ENCODE measurements around the gene BTN3A1. TPM values are rescaled to one million over a fixed set of nuclear protein-coding genes. Genes with fewer than 3 reads are reported as not detected.

Gene BTN3A1
- total RNA-seq, 1 experiment from 2014 or later: 9.0 TPM

DNA sequence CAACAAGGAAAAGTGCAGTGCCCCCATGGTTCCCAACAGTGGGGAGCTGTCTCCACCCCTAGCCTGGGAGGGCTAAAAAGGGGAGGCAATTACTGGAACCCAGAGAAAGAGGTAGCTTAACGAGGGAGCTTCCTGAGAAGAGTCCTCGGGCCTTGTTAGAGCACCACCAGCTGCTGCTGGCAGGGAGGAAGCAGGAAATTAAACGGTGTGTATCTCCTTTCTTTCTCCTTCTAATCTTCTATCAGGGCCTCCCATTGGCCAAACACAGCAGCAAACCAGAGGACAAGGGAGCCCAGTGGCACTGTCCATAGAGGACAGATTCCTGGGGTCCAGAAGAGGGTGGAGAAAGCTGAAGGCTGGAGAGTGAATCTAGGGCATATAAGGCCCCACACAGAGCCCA lies 26.8 kb upstream of the BTN3A1 start:
- no peak for ATAC-seq
- DNase-seq (ENCODE audit: low read depth, low spot score): no peak
- Histone ChIP-seq H3K36me3 (ENCODE audit: control insufficient read depth in 1 of 2, insufficient read depth in 2 of 2, low read length in 2 of 2) (no peaks in the 10 kb centered on the region; a peak in 1 of 4 replicates), H3K9ac (ENCODE audit: low read length) (no peak overlapping the region), H3K79me2 (ENCODE audit: insufficient read depth, low read length) (no peaks in the 10 kb centered on the region), H3K9me3 (ENCODE audit: control insufficient read depth in 1 of 2, insufficient read depth in 1 of 2, low read depth in 1 of 2, low read length in 2 of 2) (no peaks in the 10 kb centered on the region), H4K20me1 (ENCODE audit: insufficient read depth) (no peaks in the 10 kb centered on the region), H3K9me2 (ENCODE audit: insufficient read depth) (no peaks in the 10 kb centered on the region), H3K4me2 (ENCODE audit: low read length) (no peak overlapping the region), H3K4me1 (ENCODE audit: control insufficient read depth in 1 of 2, insufficient read depth in 2 of 2, low read length in 2 of 2) (no peaks in the 10 kb centered on the region), H3K27me3 (ENCODE audit: insufficient read depth, low read length) (no peaks in the 10 kb centered on the region), H3K27ac (ENCODE audit: low read depth, low read length) (no peak overlapping the region), H2AFZ (ENCODE audit: low read depth, low read length, poor library complexity, severe bottlenecking) (no peak overlapping the region), H3K4me3 (replicated peaks in 1 of 2; ENCODE audit: low read depth in 1 of 2, low read length in 2 of 2) (no peak overlapping the region)
- intact Hi-C loops (cut with micrococcal nuclease): no loop called here
- ChIA-PET CTCF (no interaction called here), POLR2A (no interaction called here), RAD21 (ENCODE audit: low non-redundant PET in 1 of 2, low total read pairs in 2 of 2, uncharacterized antibody in 2 of 2, unreplicated experiment in 2 of 2) (no interaction called here)
- BruUV-seq (replicated peaks): no TSS peak
- TF ChIP-seq TCF7L2 (IDR thresholded peaks at IDR 0.05; ENCODE audit: borderline replicate concordance, extremely low read depth, insufficient read depth, insufficient read length) (no peak), EZH2 (IDR thresholded peaks at IDR 0.05) (no peak), SP1 (IDR thresholded peaks at IDR 0.05; ENCODE audit: low read depth) (no peak), JUND (IDR thresholded peaks at IDR 0.05) (no peak), SRF (IDR thresholded peaks at IDR 0.05; ENCODE audit: low read depth) (no peak), CBX3 (IDR thresholded peaks at IDR 0.05; ENCODE audit: low read depth) (no peak), CEBPB (IDR thresholded peaks at IDR 0.05; ENCODE audit: low read depth) (no peak), FOSL1 (IDR thresholded peaks at IDR 0.05; ENCODE audit: low read depth) (no peak), POLR2A (IDR thresholded peaks at IDR 0.05; ENCODE audit: borderline replicate concordance, extremely low read depth, insufficient read depth, insufficient read length) (no peak), POLR2AphosphoS5 (IDR thresholded peaks at IDR 0.05; ENCODE audit: low read depth, low read length) (no peak), ZNF274 (IDR thresholded peaks at IDR 0.05; ENCODE audit: low read depth, low read length) (no peak), RAD21 (IDR thresholded peaks at IDR 0.05; ENCODE audit: low read depth) (no peak), ZFX (IDR thresholded peaks at IDR 0.05) (no peak), EGR1 (IDR thresholded peaks at IDR 0.05; ENCODE audit: low read depth) (no peak), ELF1 (IDR thresholded peaks at IDR 0.05; ENCODE audit: borderline replicate concordance, low read depth) (no peak)
- TF ChIP-seq, protein P1, sequence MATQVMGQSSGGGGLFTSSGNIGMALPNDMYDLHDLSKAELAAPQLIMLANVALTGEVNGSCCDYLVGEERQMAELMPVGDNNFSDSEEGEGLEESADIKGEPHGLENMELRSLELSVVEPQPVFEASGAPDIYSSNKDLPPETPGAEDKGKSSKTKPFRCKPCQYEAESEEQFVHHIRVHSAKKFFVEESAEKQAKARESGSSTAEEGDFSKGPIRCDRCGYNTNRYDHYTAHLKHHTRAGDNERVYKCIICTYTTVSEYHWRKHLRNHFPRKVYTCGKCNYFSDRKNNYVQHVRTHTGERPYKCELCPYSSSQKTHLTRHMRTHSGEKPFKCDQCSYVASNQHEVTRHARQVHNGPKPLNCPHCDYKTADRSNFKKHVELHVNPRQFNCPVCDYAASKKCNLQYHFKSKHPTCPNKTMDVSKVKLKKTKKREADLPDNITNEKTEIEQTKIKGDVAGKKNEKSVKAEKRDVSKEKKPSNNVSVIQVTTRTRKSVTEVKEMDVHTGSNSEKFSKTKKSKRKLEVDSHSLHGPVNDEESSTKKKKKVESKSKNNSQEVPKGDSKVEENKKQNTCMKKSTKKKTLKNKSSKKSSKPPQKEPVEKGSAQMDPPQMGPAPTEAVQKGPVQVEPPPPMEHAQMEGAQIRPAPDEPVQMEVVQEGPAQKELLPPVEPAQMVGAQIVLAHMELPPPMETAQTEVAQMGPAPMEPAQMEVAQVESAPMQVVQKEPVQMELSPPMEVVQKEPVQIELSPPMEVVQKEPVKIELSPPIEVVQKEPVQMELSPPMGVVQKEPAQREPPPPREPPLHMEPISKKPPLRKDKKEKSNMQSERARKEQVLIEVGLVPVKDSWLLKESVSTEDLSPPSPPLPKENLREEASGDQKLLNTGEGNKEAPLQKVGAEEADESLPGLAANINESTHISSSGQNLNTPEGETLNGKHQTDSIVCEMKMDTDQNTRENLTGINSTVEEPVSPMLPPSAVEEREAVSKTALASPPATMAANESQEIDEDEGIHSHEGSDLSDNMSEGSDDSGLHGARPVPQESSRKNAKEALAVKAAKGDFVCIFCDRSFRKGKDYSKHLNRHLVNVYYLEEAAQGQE (IDR thresholded peaks at IDR 0.05; ENCODE audit: low read depth): no peak
- TF ChIP-seq, protein P2, sequence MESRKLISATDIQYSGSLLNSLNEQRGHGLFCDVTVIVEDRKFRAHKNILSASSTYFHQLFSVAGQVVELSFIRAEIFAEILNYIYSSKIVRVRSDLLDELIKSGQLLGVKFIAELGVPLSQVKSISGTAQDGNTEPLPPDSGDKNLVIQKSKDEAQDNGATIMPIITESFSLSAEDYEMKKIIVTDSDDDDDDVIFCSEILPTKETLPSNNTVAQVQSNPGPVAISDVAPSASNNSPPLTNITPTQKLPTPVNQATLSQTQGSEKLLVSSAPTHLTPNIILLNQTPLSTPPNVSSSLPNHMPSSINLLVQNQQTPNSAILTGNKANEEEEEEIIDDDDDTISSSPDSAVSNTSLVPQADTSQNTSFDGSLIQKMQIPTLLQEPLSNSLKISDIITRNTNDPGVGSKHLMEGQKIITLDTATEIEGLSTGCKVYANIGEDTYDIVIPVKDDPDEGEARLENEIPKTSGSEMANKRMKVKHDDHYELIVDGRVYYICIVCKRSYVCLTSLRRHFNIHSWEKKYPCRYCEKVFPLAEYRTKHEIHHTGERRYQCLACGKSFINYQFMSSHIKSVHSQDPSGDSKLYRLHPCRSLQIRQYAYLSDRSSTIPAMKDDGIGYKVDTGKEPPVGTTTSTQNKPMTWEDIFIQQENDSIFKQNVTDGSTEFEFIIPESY (IDR thresholded peaks at IDR 0.05; ENCODE audit: extremely low read depth, insufficient replicate concordance, low read length): no peak
- TF ChIP-seq, protein P3, sequence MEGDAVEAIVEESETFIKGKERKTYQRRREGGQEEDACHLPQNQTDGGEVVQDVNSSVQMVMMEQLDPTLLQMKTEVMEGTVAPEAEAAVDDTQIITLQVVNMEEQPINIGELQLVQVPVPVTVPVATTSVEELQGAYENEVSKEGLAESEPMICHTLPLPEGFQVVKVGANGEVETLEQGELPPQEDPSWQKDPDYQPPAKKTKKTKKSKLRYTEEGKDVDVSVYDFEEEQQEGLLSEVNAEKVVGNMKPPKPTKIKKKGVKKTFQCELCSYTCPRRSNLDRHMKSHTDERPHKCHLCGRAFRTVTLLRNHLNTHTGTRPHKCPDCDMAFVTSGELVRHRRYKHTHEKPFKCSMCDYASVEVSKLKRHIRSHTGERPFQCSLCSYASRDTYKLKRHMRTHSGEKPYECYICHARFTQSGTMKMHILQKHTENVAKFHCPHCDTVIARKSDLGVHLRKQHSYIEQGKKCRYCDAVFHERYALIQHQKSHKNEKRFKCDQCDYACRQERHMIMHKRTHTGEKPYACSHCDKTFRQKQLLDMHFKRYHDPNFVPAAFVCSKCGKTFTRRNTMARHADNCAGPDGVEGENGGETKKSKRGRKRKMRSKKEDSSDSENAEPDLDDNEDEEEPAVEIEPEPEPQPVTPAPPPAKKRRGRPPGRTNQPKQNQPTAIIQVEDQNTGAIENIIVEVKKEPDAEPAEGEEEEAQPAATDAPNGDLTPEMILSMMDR (IDR thresholded peaks at IDR 0.05 in 2 of 3, conservative IDR thresholded peaks at IDR 0.05 in 1 of 3; ENCODE audit: borderline replicate concordance in 1 of 3, insufficient read depth in 1 of 3, low read depth in 2 of 3, low read length in 2 of 3): no peak
